K562 (cell line): ENCODE measurements around the gene ANKH. TPM values are rescaled to one million over a fixed set of nuclear protein-coding genes. Genes with fewer than 3 reads are reported as not detected.
A peak's percentile ranks its signal among the peaks of the same experiment; 100 is the strongest.

ENCODE experiments used
- CBFA2T3 ChIP-seq: fragments of 450-650 bp; IDR thresholded peaks from 2 replicates; pipeline ENCODE4 v1.6.1; 2017
- CCAR2 ChIP-seq: fragments of 200-400 bp; formaldehyde crosslinking; IDR thresholded peaks from 2 replicates; pipeline ENCODE4 v1.6.1; 2017; ENCODE audit warnings: mild to moderate bottlenecking, low read depth, low read length
- CHD2 ChIP-seq: IDR thresholded peaks from 2 replicates; pipeline ENCODE4 v1.6.1; 2011; ENCODE audit warnings: low read depth, low read length
- HNRNPL ChIP-seq: fragments of 200-400 bp; formaldehyde crosslinking; IDR thresholded peaks from 2 replicates; pipeline ENCODE4 v1.6.1; 2017; ENCODE audit warnings: low read depth, mild to moderate bottlenecking, low read length
- HNRNPLL ChIP-seq: fragments of 200-400 bp; formaldehyde crosslinking; IDR thresholded peaks from 2 replicates; pipeline ENCODE4 v1.6.1; 2017; ENCODE audit warnings: low read length, low read depth, mild to moderate bottlenecking; ENCODE audit not compliant: poor library complexity, severe bottlenecking
- LCOR ChIP-seq: sonication (generic); formaldehyde crosslinking; IDR thresholded peaks from 2 replicates; pipeline ENCODE4 v1.8.0; 2022; ENCODE audit warnings: mild to moderate bottlenecking, missing genetic modification reagents
- MAFG ChIP-seq: fragments of 450-650 bp; conservative IDR thresholded peaks from 2 replicates; pipeline ENCODE4 v1.6.1; 2016; ENCODE audit warnings: missing genetic modification characterization, missing compliant biosample characterization
- PRMT5 ChIP-seq: sonication (generic); formaldehyde crosslinking; IDR thresholded peaks from 2 replicates; pipeline ENCODE4 v1.5.0; 2020; ENCODE audit warnings: missing genetic modification reagents
- RBM14 ChIP-seq: fragments of 200-400 bp; formaldehyde crosslinking; IDR thresholded peaks from 2 replicates; pipeline ENCODE4 v1.6.1; 2018; ENCODE audit warnings: low read depth, mild to moderate bottlenecking, low read length, moderate library complexity, borderline replicate concordance; ENCODE audit not compliant: insufficient read depth
- RBM22 ChIP-seq: fragments of 200-400 bp; formaldehyde crosslinking; IDR thresholded peaks from 2 replicates; pipeline ENCODE4 v1.6.1; 2018; ENCODE audit warnings: low read length, low read depth; ENCODE audit not compliant: poor library complexity, severe bottlenecking
- RFX7 ChIP-seq: fragments of 250-450 bp; sonication (Bioruptor Pico); IDR thresholded peaks from 2 replicates; pipeline ENCODE4 v1.5.1; 2021; ENCODE audit warnings: mild to moderate bottlenecking
- SIRT6 ChIP-seq: IDR thresholded peaks from one replicate; pipeline ENCODE4 v1.6.1; 2012; ENCODE audit warnings: low read depth, mild to moderate bottlenecking, control low read depth, inconsistent platforms, low read length, moderate library complexity
- SNIP1 ChIP-seq: fragments of 450-650 bp; IDR thresholded peaks from 2 replicates; pipeline ENCODE4 v1.7.1; 2017; ENCODE audit warnings: low read depth, mild to moderate bottlenecking
- SP2 ChIP-seq: IDR thresholded peaks from 2 replicates; pipeline ENCODE4 v1.6.1; 2011; ENCODE audit warnings: mild to moderate bottlenecking, low read depth, low read length, moderate library complexity; ENCODE audit not compliant: poor library complexity, severe bottlenecking; ENCODE audit errors: extremely low read depth
- SRF ChIP-seq, 2 experiments: fragments of 250-450, 450-650 bp in 1 of 2; sonication (Bioruptor Pico) in 1 of 2; sonication (generic) in 1 of 2; formaldehyde crosslinking; IDR thresholded peaks; 2 replicates each; pipeline versions ENCODE4 v1.5.0 to v1.5.1; 2020 to 2022; ENCODE audit warnings: mild to moderate bottlenecking in 1 of 2, missing genetic modification reagents in 1 of 2
- TBL1XR1 ChIP-seq, 2 experiments: IDR thresholded peaks; 2 replicates each; pipeline ENCODE4 v1.6.1; 2012; ENCODE audit warnings: improper control_type of control experiment in 2 of 2, low read length in 2 of 2, mild to moderate bottlenecking in 1 of 2
- YY1 ChIP-seq, 3 experiments: IDR thresholded peaks; 2 replicates each; pipeline ENCODE4 v1.6.1; 2011; ENCODE audit warnings: low read length in 2 of 3, mild to moderate bottlenecking in 2 of 3, moderate library complexity in 2 of 3, borderline replicate concordance in 1 of 3, control low read depth in 1 of 3, low read depth in 1 of 3; ENCODE audit not compliant: insufficient read depth in 3 of 3, insufficient replicate concordance in 2 of 3, control insufficient read depth in 1 of 3, insufficient read length in 1 of 3; ENCODE audit errors: extremely low read depth in 1 of 3
- ZNF12 ChIP-seq: sonication (generic); formaldehyde crosslinking; IDR thresholded peaks from 2 replicates; pipeline ENCODE4 v1.4.0; 2020; ENCODE audit warnings: mild to moderate bottlenecking, missing genetic modification reagents
- ZNF217 ChIP-seq: sonication (generic); formaldehyde crosslinking; IDR thresholded peaks from 2 replicates; pipeline ENCODE4 v1.8.0; 2022; ENCODE audit warnings: mild to moderate bottlenecking, missing genetic modification reagents
- ZNF354B ChIP-seq: fragments of 250-450 bp; sonication (Bioruptor Pico); IDR thresholded peaks from 2 replicates; pipeline ENCODE4 v1.4.0; 2020
- polyA plus RNA-seq, 8 experiments: library from polyadenylated mRNA; depleted of rRNA in 4 of 8; stranded (reverse) in 5 of 8; unstranded in 3 of 8; fragments of >200 nt; fragmentation: Nextera tagmentation in 2 of 8; fragmentation: Illumina TruSeq in 1 of 8; extraction: Ambion mirVana in 2 of 8; extraction: Trizol in 1 of 8; gene quantifications; 2 replicates each; pipeline versions ENCODE4 v1.2.1 to v1.2.3, GENCODE V29; 2011 to 2014; ENCODE audit warnings: inconsistent platforms in 1 of 8, missing spikeins in 1 of 8
- total RNA-seq, 7 experiments: library from RNA; depleted of rRNA in 6 of 7; stranded (reverse); fragments of >200 nt in 6 of 7; fragmentation: Illumina TruSeq in 2 of 7; extraction: Trizol in 2 of 7; gene quantifications; 2 replicates each; pipeline versions ENCODE4 v1.2.1 to v1.2.3, GENCODE V29; 2011 to 2021; ENCODE audit warnings: low replicate concordance in 1 of 7
- TF ChIP-seq, protein P1 (sequence below): IDR thresholded peaks from 2 replicates; pipeline ENCODE4 v1.6.1; 2012; ENCODE audit warnings: low read depth, low read length, improper control_type of control experiment, borderline replicate concordance
- TF ChIP-seq, protein P2 (sequence below): fragments of 250-450 bp; sonication (Bioruptor Pico); IDR thresholded peaks from 2 replicates; pipeline ENCODE4 v1.5.0; 2020; ENCODE audit warnings: mild to moderate bottlenecking
- TF ChIP-seq, protein P3 (sequence below), 2 experiments: fragments of 450-650 bp; conservative IDR thresholded peaks; 2 replicates each; pipeline ENCODE4 v1.6.1; 2017; ENCODE audit warnings: mild to moderate bottlenecking in 2 of 2, moderate library complexity in 2 of 2

ANKH gene
- total and polyA plus RNA-seq, 9 of the 15 experiments (the other 6 are each of a cell fraction or from before 2014, with no cell fraction given) = 0.79 to 12.2 (median 4.5) TPM

DNA sequence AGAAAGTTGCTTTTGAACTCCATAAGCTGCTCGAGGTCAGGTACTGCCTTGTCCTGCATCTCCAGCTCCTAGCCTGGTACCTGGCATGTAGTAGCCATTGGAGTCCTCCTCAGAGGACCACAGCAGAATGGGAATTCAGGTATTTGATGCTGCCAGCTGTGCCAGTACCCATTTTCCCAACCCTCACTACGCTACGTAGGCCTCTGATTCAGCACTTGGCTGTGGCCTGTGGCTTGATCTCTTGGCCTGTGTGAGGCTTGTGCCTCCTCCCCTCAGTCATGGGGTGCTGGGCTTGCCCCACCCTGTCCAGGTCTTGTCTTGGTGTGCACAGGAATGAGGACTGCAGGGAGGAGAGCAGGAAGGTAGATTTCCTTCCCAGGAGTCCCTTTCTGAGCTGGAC lies 195.3 kb downstream of the ANKH start (continued):
- TF ChIP-seq, protein P1, sequence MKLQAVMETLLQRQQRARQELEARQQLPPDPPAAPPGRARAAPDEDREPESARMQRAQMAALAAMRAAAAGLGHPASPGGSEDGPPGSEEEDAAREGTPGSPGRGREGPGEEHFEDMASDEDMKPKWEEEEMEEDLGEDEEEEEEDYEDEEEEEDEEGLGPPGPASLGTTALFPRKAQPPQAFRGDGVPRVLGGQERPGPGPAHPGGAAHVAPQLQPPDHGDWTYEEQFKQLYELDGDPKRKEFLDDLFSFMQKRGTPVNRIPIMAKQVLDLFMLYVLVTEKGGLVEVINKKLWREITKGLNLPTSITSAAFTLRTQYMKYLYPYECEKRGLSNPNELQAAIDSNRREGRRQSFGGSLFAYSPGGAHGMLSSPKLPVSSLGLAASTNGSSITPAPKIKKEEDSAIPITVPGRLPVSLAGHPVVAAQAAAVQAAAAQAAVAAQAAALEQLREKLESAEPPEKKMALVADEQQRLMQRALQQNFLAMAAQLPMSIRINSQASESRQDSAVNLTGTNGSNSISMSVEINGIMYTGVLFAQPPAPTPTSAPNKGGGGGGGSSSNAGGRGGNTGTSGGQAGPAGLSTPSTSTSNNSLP = no peak
- TF ChIP-seq LCOR (CRISPR knock-in tag) (no peak), SRF (CRISPR knock-in tag; IDR thresholded peaks at IDR 0.05) (peak in 1 of 2 experiments; percentile 43; a peak in 1 of 4 replicates), RFX7 (CRISPR knock-in tag) (no peak), RBM14 (no peak), ZNF354B (CRISPR knock-in tag) (no peak), ZNF12 (no peak), ZNF217 (CRISPR knock-in tag) (no peak), TBL1XR1 (IDR thresholded peaks at IDR 0.05; ENCODE audit: low read length in 2 of 2) (0 out of 4 replicates have a peak, but pooled peaks of 1 of the 2 experiments have one; percentile 46), SIRT6 (no peak), YY1 (IDR thresholded peaks at IDR 0.05; ENCODE audit: borderline replicate concordance in 1 of 3, control insufficient read depth in 1 of 3, extremely low read depth in 1 of 3, insufficient read depth in 3 of 3, insufficient read length in 1 of 3, insufficient replicate concordance in 2 of 3, low read depth in 1 of 3, low read length in 2 of 3) (peak in 1 of 3 experiments; percentile 24), CHD2 (no peak), CBFA2T3 (0 out of 2 replicates have a peak, but pooled peaks have one; percentile 4), MAFG (peak; percentile 31; the same call in 1 of the 2 replicates), HNRNPL (no peak), CCAR2 (no peak), RBM22 (no peak), SNIP1 (no peak), HNRNPLL (no peak), SP2 (no peak), PRMT5 (no peak)
- TF ChIP-seq, protein P2, sequence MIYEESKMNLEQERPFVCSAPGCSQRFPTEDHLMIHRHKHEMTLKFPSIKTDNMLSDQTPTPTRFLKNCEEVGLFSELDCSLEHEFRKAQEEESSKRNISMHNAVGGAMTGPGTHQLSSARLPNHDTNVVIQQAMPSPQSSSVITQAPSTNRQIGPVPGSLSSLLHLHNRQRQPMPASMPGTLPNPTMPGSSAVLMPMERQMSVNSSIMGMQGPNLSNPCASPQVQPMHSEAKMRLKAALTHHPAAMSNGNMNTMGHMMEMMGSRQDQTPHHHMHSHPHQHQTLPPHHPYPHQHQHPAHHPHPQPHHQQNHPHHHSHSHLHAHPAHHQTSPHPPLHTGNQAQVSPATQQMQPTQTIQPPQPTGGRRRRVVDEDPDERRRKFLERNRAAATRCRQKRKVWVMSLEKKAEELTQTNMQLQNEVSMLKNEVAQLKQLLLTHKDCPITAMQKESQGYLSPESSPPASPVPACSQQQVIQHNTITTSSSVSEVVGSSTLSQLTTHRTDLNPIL (CRISPR knock-in tag) = no peak
- TF ChIP-seq, protein P3, sequence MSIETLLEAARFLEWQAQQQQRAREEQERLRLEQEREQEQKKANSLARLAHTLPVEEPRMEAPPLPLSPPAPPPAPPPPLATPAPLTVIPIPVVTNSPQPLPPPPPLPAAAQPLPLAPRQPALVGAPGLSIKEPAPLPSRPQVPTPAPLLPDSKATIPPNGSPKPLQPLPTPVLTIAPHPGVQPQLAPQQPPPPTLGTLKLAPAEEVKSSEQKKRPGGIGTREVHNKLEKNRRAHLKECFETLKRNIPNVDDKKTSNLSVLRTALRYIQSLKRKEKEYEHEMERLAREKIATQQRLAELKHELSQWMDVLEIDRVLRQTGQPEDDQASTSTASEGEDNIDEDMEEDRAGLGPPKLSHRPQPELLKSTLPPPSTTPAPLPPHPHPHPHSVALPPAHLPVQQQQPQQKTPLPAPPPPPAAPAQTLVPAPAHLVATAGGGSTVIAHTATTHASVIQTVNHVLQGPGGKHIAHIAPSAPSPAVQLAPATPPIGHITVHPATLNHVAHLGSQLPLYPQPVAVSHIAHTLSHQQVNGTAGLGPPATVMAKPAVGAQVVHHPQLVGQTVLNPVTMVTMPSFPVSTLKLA (conservative IDR thresholded peaks at IDR 0.05) = no peak
